ENCODE measurements around the gene MKNK1. TPM values are rescaled to one million over a fixed set of nuclear protein-coding genes. Genes with fewer than 3 reads are reported as not detected.

MKNK1 gene
- total RNA-seq, 1 experiment from 2014 or later = 12.9 TPM

- no peak overlapping the region for H4K91ac ChIP-seq (ENCODE audit: insufficient read length, low read depth, low read length)
- H3K56ac ChIP-seq (ENCODE audit: insufficient read length, low read depth, low read length) = no peak overlapping the region
- H4K5ac ChIP-seq (ENCODE audit: insufficient read length, low read depth, low read length) = no peak overlapping the region
- no peak overlapping the region for H2BK12ac ChIP-seq (ENCODE audit: insufficient read length, low read depth, low read length)
- no peak for TF ChIP-seq CTCF (conservative IDR thresholded peaks at IDR 0.05)
- no peak overlapping the region for H3T11ph ChIP-seq (ENCODE audit: low read length)
- no peaks in the 10 kb centered on the region for H3K79me1 ChIP-seq (ENCODE audit: insufficient read depth, low read depth, low read length, poor library complexity, severe bottlenecking)
- H2BK20ac ChIP-seq (ENCODE audit: low read depth, low read length, poor library complexity, severe bottlenecking) = no peak overlapping the region
- Mint-ChIP-seq H3K27ac (no peak overlapping the region), H3K4me1 (no peaks in the 10 kb centered on the region), H3K4me3 (no peak overlapping the region), H3K9me3 (peaks cover 3 to 10% of the 10 kb centered on the region in 2 experiments; a peak in 3 of 5 replicates), H3K36me3 (ENCODE audit: insufficient read depth in 1 of 3, low read depth in 3 of 3) (peaks cover 28 to 50% (median 44%) of the 10 kb centered on the region in 3 experiments), H3K27me3 (ENCODE audit: low read depth) (no peaks in the 10 kb centered on the region)
- H3K23me2 ChIP-seq (ENCODE audit: insufficient read length, low read depth, low read length, poor library complexity, severe bottlenecking) = no peaks in the 10 kb centered on the region
- no peak overlapping the region for H2AK5ac ChIP-seq (ENCODE audit: insufficient read length, low read length)
- H3K14ac ChIP-seq (ENCODE audit: insufficient read depth, low read length) = no peak overlapping the region
- H2BK5ac ChIP-seq (ENCODE audit: insufficient read length, low read length) = no peak overlapping the region
- H3K4me1 ChIP-seq (ENCODE audit: insufficient read depth, low read length) = no peaks in the 10 kb centered on the region
- no peak overlapping the region for H3K27ac ChIP-seq (ENCODE audit: insufficient read length, low read depth, low read length)
- no peaks in the 10 kb centered on the region for H3K9me3 ChIP-seq (ENCODE audit: control insufficient read depth, low read depth, low read length)
- H2AFZ ChIP-seq (ENCODE audit: low read length) = no peak overlapping the region
- DNase-seq = no peak
- WGBS (ENCODE audit: extremely low coverage, insufficient read length, low lambda C conversion rate) = no CpG with 5 or more reads among the region's 3 CpGs
- no peak overlapping the region for H4K8ac ChIP-seq (replicated peaks; ENCODE audit: insufficient read length, low read depth, low read length)
- no peaks in the 10 kb centered on the region for H4K20me1 ChIP-seq (ENCODE audit: control insufficient read depth, insufficient read depth, insufficient read length)
- no peak overlapping the region for H3K4ac ChIP-seq (ENCODE audit: low read depth, low read length)
- no peak overlapping the region for H3K9ac ChIP-seq (ENCODE audit: extremely low read depth, insufficient read length, low read length)
- no peak overlapping the region for H3K18ac ChIP-seq (ENCODE audit: insufficient read length, low read depth, low read length)
- H3K79me2 ChIP-seq (ENCODE audit: insufficient read depth, low read length) = no peaks in the 10 kb centered on the region
- no peak overlapping the region for H2BK15ac ChIP-seq (ENCODE audit: low read depth, low read length)
- no peak overlapping the region for H2BK120ac ChIP-seq (ENCODE audit: low read depth, low read length, poor library complexity, severe bottlenecking)
- H3K27me3 ChIP-seq (ENCODE audit: insufficient read depth, low read length) = no peaks in the 10 kb centered on the region
- H3K4me2 ChIP-seq (ENCODE audit: insufficient read depth, insufficient read length, low read length) = no peak overlapping the region
- no peak overlapping the region for H3K23ac ChIP-seq (ENCODE audit: insufficient read length, low read depth, low read length)
Observed at GRCh38 chr1:46647611-46648010, 43.5 kb upstream of the MKNK1 start.

Data from H9 (cell line).